ENCODE measurements around the gene GALNT7. TPM values are rescaled to one million over a fixed set of nuclear protein-coding genes. Genes with fewer than 3 reads are reported as not detected.

Gene GALNT7
- 22.2 and 40.0 TPM in 2 replicates for total RNA-seq

DNA sequence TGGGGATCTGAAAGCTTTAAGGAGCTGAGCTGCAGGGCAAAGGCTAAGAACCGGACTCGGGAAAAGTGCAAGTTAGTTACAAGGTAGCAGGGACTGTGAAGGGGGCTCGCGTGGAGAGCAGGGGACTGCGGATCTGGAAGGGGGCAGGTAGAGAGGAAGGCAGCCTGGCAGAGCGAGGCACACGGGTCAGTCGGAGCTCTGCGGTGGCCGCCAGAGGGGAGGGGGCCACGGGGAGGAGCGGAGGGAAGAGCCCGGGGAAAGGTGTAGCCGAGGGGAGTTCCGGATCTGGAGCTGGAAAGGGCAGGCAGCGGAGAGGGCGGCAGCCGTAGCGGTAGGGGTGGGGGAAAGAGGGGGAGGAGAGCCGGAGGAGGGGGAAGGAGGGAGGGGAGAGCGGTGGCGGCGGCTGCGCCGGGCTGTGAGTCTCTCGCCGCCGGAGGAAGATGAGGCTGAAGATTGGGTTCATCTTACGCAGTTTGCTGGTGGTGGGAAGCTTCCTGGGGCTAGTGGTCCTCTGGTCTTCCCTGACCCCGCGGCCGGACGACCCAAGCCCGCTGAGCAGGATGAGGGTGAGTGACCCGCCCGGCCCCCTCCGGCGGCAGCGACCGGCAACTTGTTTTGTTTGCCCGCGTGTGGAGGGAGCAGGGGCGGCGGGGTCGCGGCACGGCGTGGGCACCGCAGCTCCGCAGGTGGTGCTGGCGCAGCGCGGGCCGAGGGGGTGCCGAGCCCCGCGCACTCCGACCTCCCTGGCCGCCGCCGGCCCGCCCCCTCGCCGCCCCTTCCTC, at the start of gene GALNT7:
Gene GALNT7, plus strand, starts transcription at position 416 of the 782 bp plus-strand sequence. Its CDS starts 25 bp downstream, at position 441.

GRCh38 chr4:173334085-173334890, 165.7 kb downstream of the GALNT7 start, which contains the start of gene HMGB2:
Gene HMGB2, minus strand, starts transcription at chr4:173334358. Its CDS starts 709 bp downstream, at chr4:173333649.

DNA sequence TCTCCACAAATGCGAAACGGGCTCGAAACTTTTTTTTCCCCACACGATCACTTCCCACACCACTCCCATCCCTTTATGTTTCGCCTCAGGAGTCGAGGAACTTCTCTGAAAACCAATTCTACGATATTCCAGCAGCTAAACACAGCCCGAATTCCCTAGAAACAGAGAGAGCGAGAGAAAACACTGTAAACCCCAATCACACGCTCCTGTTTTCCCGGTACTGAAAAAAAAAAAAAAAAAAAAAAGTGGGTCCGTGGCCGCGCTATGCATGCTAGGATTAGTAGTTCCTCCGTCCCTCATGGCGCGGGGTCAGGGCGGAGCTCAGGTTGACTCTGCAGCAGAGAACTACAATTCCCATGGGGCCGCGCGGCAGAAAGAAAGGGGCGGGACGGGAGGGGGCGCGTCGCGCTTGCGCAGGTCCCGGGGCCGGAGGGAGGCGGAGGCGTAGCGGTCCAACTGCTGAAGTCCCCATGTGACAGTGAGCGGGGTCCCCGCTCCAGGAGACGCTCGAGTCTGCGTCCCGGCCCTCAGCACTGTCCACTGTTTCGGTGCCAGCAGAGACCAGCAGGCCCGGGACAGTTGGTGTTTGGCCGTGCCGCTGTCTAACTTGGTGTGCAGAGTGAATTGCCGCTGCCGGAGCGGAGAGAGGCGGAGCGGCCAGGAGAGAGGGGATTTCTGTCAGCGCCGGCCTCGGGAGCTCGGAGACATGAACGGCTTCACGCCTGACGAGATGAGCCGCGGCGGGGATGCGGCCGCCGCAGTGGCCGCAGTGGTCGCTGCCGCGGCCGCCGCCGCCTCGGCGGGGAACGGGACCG, 202.1 kb downstream of the GALNT7 start, which contains the start of gene SAP30:
Gene SAP30, plus strand, starts transcription at position 478 of the 815 bp plus-strand sequence. Its CDS starts 229 bp downstream, at position 707.

Other genes with a start within 250 kb of the GALNT7 start
- 97.5 and 197 TPM in 2 replicates for gene HMGB2, start 165.5 kb downstream of the GALNT7 start, total RNA-seq
- gene SAP30, start 202.1 kb downstream of the GALNT7 start, total RNA-seq, result 17.4 and 19.4 TPM in 2 replicates
- gene SCRG1, start 230.3 kb downstream of the GALNT7 start, total RNA-seq, result under 0.01 TPM in 2 replicates

Measured in bladder microvascular endothelial cell (primary cell).